NCI-H2171 (cell line): Measurements from ENCODE around the gene NNMT.
"Not testable (repeated sequence)": the region's sequence is repeated elsewhere in the genome, so short reads cannot be mapped to it uniquely, and the experiment has no call there.

Experiments
- DNase-seq: peaks from one replicate; lab custom pipeline; 2025; lab: John Stamatoyannopoulos, UW

The NNMT gene

DNA sequence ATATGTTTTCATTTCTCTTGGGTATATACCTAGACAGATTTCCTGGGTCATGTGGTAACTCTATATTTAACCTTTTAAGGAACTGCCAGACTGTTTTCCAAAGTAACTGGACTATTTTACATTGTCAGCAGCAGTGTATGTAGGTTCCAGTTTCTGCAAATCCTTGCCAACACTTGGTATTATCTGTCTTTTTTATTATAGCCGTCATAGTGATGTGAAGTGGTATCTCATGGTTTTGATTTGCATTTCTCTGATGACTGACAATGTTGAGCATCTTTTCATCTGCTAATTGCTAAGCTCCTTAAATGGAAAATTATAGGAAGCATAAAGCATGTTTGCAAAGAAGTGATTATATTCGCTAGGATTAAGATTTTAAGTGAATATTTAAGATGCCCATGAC is 13.9 kb downstream of the NNMT start:
- no peak for DNase-seq

DNA sequence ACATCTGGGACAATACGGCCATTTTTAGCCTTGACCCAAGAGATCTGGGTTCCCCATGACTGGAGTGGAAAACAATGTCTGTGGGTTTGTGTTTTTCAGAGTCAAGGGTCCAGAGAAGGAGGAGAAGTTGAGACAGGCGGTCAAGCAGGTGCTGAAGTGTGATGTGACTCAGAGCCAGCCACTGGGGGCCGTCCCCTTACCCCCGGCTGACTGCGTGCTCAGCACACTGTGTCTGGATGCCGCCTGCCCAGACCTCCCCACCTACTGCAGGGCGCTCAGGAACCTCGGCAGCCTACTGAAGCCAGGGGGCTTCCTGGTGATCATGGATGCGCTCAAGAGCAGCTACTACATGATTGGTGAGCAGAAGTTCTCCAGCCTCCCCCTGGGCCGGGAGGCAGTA is 15.7 kb downstream of the NNMT start:
- no peak for DNase-seq

GRCh38 chr11:114314096-114314495 is 17.9 kb downstream of the NNMT start:
- DNase-seq = no peak

DNA sequence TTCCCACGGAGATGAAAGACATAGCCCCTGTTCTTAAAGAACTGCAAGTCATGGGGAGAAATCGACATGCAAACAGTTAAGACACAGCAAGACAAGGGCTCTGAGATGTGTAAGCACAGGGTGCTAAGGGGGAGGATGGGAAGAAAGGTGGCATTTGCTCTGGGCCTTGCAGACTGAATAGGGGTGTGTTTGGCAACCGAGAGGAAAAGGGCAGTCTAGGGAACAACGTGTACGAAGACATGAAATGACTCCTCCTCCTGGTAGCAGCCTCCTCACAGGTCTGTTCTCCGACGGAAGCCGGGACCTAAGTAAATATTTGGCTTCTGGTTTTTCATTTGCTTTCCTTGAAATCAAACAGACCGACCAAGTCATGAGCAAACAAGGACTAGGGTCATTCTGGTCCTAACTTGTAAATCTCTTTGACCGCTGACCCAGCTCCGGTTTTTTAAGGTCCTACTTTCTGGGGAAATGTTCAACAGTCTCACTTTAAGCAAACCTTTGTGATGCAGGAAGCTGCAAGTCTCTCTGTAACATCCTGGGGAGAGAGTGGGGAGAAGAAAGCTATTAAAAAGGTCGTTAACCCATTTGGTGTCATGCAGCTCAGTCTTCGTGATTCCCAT is 19.7 kb downstream of the NNMT start:
- DNase-seq = no peak

DNA sequence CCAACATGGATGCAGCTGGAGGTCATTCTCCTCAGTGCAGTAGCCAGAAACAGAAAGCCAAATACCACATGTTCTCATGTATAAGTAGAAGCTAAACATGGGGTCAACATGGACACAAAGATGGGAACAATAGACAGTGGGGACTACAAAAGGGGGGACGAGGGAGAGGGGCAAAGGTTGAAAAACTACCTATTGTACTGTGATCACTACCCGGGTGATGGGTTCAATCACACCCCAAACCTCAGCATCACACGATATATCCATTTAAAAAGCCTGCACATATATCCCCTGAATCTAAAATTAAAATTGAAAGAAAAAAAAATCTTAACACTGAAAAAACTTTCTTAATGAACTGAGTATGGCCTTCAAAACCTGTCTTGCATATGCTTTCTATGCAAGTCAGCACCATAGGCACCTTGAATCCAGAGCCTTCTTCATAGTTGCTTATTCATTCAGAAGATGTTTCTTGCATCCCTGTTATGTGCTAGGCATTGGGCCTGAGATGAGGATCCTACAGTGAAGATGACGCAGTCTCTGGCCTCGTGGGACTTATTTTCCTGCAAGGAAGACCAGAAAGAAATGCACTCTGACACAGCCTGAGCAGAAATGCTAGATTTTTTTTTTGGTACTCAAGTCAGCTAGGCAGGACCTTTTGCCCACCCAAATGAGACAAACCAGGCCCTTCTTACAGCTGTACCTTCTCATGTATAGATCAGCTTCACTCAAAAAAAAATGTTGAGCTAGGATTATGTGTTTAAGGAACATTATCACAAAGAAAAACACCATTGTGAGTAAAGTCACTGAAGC is 21.0 kb downstream of the NNMT start:
- no peak for DNase-seq

DNA sequence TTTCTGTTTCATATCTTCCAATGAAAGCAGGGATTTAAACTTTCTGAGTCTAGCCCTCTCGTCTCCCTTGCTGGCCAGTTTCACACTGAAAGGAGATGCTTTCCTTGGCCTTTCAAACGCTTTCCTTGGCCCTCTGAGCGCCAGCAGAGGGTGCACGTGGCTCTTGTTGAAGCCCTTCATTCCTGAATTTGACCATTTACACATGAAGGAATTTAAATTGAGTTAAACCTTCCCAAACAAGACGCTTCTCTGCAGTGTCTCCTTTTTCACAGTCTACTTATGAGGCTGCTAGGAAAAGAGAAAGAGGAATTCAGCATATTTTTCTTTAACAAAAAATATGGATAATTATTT is 21.6 kb downstream of the NNMT start:
- DNase-seq = no peak

DNA sequence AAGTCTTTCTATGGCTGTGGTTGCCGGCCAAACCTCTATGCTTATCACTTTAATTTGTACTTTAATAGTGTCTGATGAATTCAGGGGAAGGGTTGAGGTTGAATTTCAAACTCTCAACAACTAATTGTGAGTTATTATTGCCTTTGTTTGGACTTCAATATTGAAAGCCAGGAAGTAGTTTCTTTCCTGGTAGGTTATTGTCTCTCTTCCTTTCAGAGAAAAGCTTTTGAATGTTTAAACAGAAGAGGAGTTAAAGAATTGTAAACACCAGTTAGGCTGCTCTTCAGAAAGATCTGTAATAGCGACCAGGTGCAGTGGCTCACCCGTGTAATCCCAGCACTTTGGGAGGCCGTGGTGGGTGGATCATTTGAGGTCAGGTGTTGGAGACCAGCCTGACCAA is 22.2 kb downstream of the NNMT start:
- DNase-seq = no peak

DNA sequence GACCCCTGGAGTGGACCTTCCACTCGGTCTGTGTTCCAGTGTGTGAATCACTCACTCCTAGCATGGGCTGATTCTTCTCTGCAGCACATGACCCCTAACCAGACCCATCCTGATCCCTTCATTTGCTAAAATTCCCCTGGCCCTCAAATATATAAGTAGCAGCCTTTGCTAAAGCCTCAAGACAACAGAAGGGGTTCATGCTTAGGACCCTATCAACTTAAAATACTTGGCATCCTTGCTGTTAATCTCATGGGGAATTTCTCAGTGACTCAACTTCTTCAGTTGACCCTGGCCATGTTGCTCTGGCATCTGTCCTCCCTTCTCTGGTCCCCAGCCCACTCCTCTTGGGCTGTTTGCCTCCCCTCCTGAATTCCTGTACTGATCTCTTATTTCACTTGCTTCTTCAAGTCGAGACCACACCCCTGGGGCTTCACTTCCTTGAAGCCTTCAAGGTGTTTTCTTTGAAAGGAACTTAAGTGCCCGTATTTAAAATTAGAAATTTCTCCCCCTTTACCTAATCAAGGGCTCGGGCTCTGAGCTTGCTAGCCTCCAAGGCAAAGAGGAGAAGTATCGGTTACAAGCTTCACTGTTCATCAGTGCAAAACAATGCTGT is 23.6 kb downstream of the NNMT start:
- DNase-seq = no peak

DNA sequence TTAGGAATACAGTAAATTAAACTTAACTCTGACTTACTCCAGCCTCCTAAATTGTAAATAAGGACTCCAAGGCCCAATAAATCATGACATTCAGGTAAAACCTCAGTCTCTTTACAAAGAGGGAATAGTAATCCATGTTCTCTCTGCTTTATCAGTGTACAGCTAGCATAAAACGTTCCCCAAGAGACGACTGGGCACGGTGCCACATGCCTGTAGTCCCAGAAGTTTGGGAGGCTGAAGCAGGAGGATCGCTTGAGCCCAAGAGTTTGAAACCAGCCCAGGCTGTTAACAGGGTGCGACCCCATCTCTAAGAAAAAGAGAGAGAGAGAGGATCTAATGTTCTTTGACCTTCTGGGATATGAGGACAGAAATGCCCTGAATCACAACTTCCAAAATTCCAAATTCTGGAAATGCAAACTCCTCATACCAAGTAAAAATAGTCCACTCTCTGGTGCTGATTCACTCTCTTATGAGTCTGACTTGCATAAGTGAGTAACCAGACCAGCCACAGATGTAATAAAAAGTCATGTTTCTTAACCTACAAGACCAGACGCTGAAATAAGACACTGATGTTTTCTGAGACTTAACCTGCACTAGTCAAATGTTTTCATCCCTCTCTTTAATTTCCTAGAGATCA is 25.5 kb downstream of the NNMT start:
- no peak for DNase-seq

DNA sequence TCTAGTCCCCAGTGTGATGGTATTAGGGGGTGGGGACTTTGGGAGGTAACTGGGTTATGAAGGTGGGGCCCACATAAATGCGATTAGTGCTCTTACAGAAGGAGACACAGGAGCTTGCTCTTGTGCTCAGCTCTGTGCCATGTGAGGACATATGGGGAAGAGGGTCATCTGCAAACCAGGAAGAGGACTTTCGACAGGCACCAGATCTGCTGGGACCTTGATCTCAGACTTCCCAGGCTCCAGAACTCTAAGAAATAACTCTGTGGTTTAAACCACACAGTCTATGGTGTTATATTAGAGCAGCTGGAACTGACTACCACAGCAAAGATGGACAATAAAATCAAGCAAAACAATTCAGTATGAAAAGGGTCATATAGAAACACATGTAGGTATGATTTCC is 26.7 kb downstream of the NNMT start:
- DNase-seq = no peak

GRCh38 chr11:114326151-114326550 is 30.0 kb downstream of the NNMT start:
- no peak for DNase-seq

GRCh38 chr11:114326776-114327175 is 30.6 kb downstream of the NNMT start:
- no peak for DNase-seq

GRCh38 chr11:114330373-114330772 is 34.2 kb downstream of the NNMT start:
- DNase-seq = no peak

- DNase-seq = peak; percentile 57
These were observed 44.3 kb downstream of the NNMT start for GRCh38 chr11:114340311-114341131.

- not testable (repeated sequence) for DNase-seq
These were observed 45.5 kb downstream of the NNMT start for GRCh38 chr11:114341667-114342066.

- no peak for DNase-seq
These were observed 46.3 kb downstream of the NNMT start for GRCh38 chr11:114342476-114342875.

- DNase-seq = no peak
These were observed 46.8 kb downstream of the NNMT start for GRCh38 chr11:114343020-114343419.

GRCh38 chr11:114343493-114343892 is 47.3 kb downstream of the NNMT start:
- DNase-seq = no peak

GRCh38 chr11:114344494-114344893 is 48.3 kb downstream of the NNMT start:
- DNase-seq = no peak

DNA sequence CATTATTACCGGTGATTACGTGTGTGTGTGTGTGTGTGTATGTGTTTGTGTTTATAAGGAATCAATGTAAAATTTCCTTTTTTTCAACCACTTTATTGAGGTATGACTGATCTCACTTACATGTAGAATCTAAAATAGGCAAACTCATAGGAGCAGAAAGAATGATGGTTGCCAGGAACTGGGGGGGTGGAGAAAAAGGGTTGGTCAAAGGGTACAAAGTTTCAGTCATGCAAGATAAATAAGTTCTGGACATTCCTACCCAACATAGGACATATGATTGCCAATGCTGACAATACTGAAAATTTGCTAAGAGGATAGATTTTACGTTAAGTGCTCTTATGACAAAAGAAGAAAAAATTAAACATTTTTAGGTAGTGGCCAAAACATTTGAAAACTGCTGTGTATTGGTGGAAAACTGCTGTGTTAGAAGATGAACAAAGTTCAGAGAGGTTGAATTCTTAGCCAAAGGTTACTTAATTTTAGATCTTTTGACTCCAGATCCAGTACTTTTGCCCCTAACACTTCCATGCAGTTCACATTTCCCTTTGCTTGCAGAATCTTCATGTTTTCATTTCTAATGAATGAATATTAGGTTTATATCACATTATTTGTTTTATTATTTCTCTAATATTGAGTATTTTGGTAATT is 49.5 kb downstream of the NNMT start:
- DNase-seq = no peak

DNA sequence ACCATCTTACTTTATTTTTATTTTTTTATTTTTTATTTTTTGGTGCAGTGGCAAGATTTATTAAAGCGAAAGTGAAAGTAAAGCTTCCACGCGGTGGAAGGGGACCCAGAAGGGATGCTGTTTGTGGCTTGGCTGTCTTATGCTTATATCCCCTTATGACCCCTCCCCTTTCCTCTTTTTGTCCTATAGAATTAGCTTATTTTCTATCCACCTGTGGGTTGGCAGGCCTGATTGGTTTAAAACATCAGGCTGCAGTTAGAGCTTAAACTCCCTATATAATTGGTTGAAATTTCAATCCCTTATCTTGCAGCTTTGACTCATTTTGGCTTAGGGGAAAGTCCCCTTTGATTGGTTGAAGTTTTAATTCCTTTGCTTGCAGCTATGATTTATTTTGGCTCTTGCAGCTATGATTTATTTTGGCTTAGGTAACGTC is 50.5 kb downstream of the NNMT start:
- DNase-seq = no peak
